Tongue (tissue), 2 donors: ENCODE measurements around the gene TEX47. TPM values are rescaled to one million over a fixed set of nuclear protein-coding genes. Genes with fewer than 3 reads are reported as not detected.

Experiments
- small RNA-seq: library from RNA; depleted of rRNA; stranded (forward); fragments of <200 nt; gene quantifications from one replicate; pipeline ENCODE3, GENCODE V24; 2014; ENCODE audit warnings: low replicate concordance
- total RNA-seq: library from RNA; depleted of rRNA; stranded (reverse); fragments of >200 nt; gene quantifications from one replicate; pipeline ENCODE4 v1.2.3, GENCODE V29; 2014

The TEX47 gene
- total RNA-seq, 1 donor from 2014 or later: not detected

Small RNAs within 50 kb of the gene (small RNA-seq; reads per million reads assigned to genes)
- gene AC002127.1: not detected

Other genes with a start within 250 kb of the TEX47 start
- gene ZNF804B, start 36.0 kb downstream of the TEX47 start, total RNA-seq: not detected